ENCODE measurements around the gene BMAL1.

GRCh38 chr11:13294178-13294577 lies 16.6 kb downstream of the BMAL1 start:
- TF ChIP-seq CTCF (IDR thresholded peaks at IDR 0.05 in 8 of 11, conservative IDR thresholded peaks at IDR 0.05 in 3 of 11) (no peak), POLR2A (IDR thresholded peaks at IDR 0.05) (no peak)
